GM18951 (cell line): ENCODE results near the gene RRP1.

Experiments
- POLR2A ChIP-seq: IDR thresholded peaks from 4 replicates; pipeline ENCODE4 v1.6.1; 2011; ENCODE audit warnings: mild to moderate bottlenecking; ENCODE audit not compliant: insufficient read length, insufficient read depth; ENCODE audit errors: extremely low read depth
- in situ Hi-C: fragments of 300-500 bp; cut with MboI; formaldehyde crosslinking; loops from one replicate; pipeline ENCODE4 v1.12.0; 2022; ENCODE audit warnings: low sequenced_read_pairs, mixed read lengths, inconsistent platforms; ENCODE audit not compliant: unreplicated experiment

RRP1 gene

DNA sequence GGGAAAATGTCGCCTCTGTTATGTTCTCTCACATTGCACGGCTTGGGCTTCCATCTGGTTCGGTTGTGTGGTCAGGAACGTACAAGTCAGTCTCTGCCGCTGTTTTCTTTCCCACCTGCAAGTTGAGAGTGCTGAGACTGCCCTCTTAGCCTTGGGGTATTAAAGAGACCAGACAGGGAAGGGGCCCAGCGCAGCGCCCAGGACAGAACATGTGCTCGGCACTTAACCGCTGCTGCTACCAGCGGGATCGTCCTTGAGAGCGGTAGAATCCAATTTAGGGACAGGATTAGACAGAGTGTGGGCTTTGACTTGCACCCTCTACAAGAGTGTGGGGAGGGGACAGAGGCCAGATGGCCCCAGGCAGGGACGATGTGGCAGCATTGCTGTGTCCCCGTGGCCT, 57.9 kb downstream of the RRP1 start:
- no peak for TF ChIP-seq POLR2A
- in situ Hi-C loops: no loop called here

DNA sequence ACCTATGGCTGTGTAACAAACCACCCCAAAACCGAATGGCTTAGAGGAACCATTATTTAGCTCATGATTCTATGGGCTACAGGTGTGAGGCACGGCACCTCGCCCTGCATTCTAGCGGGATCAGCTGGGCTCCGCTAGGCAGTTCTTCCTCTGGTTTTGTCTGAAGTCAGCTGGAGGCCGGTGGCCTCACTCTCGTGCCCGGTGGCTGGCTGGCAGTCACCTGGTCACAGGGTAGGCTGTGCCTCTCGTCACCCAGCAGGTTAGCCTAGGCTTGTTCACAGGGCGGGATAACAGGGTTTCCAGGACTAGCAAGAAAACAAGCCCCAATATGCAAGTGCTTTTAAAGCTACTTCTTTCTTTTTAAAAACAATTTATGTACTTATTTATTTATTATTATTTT, 59.4 kb downstream of the RRP1 start:
- in situ Hi-C loops: no loop called here
- no peak for TF ChIP-seq POLR2A

DNA sequence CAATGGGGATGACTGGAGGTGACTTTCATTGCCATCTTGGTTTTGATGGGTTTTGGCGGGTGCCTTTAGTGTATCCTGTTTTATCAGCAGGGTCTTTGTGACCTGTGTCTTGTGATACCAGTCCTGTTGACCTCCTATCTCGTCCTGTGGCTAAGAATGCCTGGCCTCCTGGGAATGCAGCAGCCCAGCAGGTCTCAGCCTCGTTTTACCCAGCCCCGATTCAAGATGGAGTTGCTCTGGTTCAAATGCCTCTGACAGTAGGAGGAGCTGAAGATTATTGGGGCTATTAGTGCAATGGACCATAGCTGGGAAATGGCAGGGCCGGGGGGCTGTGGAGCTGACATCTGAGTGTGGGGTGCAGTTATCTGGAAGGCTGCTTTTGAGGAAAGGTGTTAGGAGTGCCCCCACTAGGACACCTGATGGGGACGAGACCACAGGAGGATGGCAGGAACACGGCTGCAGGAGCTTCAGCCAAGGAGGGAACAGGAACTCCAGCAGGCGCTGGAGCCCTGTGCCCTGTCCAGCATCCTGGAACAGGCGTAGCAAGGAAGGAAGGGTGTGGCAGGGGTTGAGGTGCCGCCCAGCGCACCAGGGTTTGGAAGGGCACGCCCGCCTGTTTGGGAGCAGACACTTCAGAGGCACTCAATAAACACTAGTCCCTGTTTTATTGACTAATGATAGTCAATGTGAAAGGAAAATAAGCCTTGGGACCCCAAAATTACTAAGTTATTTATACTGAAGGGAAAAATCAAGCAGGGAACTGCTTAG, 60.3 kb downstream of the RRP1 start:
- no peak for TF ChIP-seq POLR2A
- in situ Hi-C loops: no loop called here

DNA sequence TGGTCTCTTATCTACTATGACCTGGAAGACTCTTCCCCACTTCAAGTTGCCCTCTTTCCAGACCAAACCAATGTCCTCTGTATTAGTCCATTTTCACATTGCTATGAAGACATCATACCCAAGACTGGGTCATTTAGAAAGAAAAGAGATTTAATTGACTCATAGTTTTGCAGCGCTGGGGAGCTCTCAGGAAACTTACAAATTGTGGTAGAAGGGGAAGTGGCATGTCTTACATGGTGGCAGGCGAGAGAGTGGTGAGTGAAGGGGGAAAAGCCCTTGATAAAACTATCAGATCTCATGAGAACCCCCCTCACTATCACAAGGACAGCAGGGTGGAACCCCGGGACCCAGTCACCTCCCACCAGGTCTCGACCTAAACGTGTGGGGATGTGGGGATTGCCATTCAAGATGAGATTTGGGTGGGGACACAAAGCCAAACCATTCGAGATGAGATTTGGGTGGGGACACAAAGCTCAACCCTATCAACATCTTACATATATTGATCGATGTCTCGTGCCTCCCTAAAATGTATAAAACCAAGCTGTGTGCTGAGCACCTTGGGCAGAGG, 61.4 kb downstream of the RRP1 start:
- TF ChIP-seq POLR2A: no peak
- in situ Hi-C loops: no loop called here

DNA sequence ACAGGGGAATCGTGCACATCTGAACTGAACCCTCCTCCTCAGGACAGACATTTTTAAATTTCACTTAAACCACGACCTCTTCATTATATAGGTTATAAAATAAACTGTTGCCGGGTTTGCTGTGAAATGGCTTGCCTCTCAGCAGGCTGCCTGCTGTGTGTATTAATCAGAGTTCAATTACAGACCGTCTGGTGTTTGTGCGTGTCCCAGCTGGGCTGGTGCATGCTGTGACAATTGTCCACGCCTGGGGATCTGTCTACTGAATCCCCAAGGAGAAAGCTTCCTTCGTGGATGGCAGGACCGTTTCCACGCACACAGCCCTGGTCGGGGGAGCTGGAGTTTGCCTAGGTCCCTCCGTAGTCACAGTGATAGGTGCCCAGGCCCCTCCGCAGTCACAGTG, 62.2 kb downstream of the RRP1 start:
- in situ Hi-C loops: no loop called here
- no peak for TF ChIP-seq POLR2A

DNA sequence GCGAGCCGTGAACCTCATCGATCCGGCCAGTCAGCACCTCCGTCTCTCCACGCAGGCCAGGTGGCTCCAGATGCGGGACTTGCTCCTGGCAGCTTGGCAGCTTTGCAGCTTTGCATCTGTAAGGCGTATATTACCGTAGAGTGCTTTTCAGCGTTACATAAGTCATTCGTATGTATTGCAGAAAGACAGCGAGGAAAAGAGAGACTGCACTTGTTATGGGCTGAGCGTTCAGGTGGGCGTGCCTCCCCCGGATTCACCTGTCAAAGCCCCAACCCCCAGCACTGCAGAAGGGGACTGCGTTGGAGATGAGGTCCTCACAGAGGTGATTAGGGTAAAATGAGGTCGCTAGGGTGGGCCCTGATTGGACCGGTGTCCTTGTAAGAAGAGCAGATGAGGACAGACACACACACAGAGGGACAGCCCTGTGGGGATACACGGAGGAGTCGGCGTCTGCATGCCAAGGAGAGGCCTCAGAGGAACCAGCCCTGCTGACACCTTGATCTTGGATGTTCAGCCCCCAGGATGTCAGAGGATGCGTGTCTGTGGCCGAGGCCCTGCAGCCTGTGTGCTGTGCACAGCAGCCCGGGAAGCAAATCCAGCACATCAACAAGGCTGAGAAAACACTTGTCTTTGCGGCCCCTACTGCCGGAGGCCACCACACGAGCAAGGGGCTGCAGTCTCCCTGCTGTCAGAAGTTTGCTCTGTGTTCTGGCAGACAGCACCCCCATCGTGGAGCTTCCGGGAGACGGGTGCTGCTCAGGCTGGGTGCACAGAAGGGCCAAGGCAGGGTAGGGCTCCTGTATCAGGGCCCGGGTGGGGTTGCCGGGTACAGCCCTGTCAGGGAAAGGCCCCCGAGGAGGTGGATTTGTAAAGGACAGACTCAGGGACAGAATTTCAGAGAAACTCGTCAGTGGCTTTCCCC, 64.7 kb downstream of the RRP1 start:
- in situ Hi-C loops: no loop called here
- TF ChIP-seq POLR2A: no peak
